ENCODE measurements around the gene TENM4.

DNA sequence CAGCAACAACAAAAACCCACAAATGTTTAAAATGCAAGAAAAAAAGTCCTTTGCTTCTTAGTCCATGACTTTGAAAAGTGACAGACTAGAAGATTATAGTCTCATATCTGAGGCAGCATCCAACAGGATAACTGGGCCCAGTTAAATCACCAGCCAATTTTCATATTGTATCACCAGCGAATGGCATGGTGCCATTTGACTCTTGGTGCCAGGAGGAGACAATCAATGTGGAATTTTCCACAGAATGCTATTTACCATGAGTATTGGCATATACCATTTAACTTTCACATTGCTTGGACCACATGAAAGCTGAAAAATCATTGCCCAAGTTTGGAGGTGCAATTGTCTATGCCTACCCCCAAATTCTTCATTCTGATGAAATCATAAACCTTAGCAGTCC is 255.5 kb downstream of the TENM4 start:
- TF ChIP-seq POLR2AphosphoS5 (IDR thresholded peaks at IDR 0.05; ENCODE audit: low read depth, low read length) (no peak), TAF1 (IDR thresholded peaks at IDR 0.05; ENCODE audit: borderline replicate concordance, insufficient read depth, low read length) (no peak), SIN3A (IDR thresholded peaks at IDR 0.05; ENCODE audit: borderline replicate concordance, insufficient read depth, low read length) (no peak), FOXP2 (optimal IDR thresholded peaks at IDR 0.05; ENCODE audit: borderline replicate concordance, extremely low read depth, extremely low read length, insufficient read depth) (no peak)
- TF ChIP-seq, protein P1, sequence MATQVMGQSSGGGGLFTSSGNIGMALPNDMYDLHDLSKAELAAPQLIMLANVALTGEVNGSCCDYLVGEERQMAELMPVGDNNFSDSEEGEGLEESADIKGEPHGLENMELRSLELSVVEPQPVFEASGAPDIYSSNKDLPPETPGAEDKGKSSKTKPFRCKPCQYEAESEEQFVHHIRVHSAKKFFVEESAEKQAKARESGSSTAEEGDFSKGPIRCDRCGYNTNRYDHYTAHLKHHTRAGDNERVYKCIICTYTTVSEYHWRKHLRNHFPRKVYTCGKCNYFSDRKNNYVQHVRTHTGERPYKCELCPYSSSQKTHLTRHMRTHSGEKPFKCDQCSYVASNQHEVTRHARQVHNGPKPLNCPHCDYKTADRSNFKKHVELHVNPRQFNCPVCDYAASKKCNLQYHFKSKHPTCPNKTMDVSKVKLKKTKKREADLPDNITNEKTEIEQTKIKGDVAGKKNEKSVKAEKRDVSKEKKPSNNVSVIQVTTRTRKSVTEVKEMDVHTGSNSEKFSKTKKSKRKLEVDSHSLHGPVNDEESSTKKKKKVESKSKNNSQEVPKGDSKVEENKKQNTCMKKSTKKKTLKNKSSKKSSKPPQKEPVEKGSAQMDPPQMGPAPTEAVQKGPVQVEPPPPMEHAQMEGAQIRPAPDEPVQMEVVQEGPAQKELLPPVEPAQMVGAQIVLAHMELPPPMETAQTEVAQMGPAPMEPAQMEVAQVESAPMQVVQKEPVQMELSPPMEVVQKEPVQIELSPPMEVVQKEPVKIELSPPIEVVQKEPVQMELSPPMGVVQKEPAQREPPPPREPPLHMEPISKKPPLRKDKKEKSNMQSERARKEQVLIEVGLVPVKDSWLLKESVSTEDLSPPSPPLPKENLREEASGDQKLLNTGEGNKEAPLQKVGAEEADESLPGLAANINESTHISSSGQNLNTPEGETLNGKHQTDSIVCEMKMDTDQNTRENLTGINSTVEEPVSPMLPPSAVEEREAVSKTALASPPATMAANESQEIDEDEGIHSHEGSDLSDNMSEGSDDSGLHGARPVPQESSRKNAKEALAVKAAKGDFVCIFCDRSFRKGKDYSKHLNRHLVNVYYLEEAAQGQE (IDR thresholded peaks at IDR 0.05; ENCODE audit: insufficient read depth in 1 of 2, low read depth in 2 of 2, low read length in 2 of 2) = no peak
